ENCODE results near the gene SCNM1. TPM values are rescaled to one million over a fixed set of nuclear protein-coding genes. Genes with fewer than 3 reads are reported as not detected.

The SCNM1 gene
- total RNA-seq (2011; cell fraction: chromatin; rRNA removed; ENCODE audit: low replicate concordance): 28.6 and 48.7 TPM in 2 replicates
- total RNA-seq (2011; cell fraction: nucleolus; rRNA removed): 26.1 and 32.2 TPM in 2 replicates
- total RNA-seq (2011; cell fraction: nucleoplasm; rRNA removed): 30.7 and 32.9 TPM in 2 replicates
- 67.4 and 74.3 TPM in 2 replicates for total RNA-seq (2014; rRNA removed)
- total RNA-seq (2014; rRNA removed; fragmentation: Illumina TruSeq; extraction: Trizol): 54.1 and 63.0 TPM in 2 replicates
- total RNA-seq (2015; rRNA removed; fragmentation: Illumina TruSeq; extraction: Trizol): 61.7 and 62.3 TPM in 2 replicates
- 50.1 and 50.7 TPM in 2 replicates for total RNA-seq (2021)
- polyA plus RNA-seq (2011; rRNA removed): 17.2 and 22.5 TPM in 2 replicates
- 13.9 and 19.0 TPM in 2 replicates for polyA plus RNA-seq (2011; cell fraction: cytosol; rRNA removed)
- 40.6 and 40.9 TPM in 2 replicates for polyA plus RNA-seq (2011; cell fraction: nucleus; rRNA removed)
- polyA plus RNA-seq (2012): 58.0 and 65.9 TPM in 2 replicates
- polyA plus RNA-seq (2014; fragmentation: Illumina TruSeq; extraction: Trizol): 80.6 and 100 TPM in 2 replicates
- polyA plus RNA-seq (2014; fragmentation: Nextera tagmentation; extraction: Ambion mirVana): 100 to 1,000 TPM; 203 to 204 TPM
- polyA plus RNA-seq (2014; rRNA removed): 37.3 TPM in 2 replicates
- 12.9 and 13.0 TPM in 2 replicates for polyA minus RNA-seq (2011; rRNA and poly(A)+ RNA removed)
- polyA minus RNA-seq (2011; cell fraction: cytosol; rRNA and poly(A)+ RNA removed): 13.5 and 14.7 TPM in 2 replicates
- 8.1 and 17.2 TPM in 2 replicates for polyA minus RNA-seq (2011; cell fraction: nucleus; rRNA and poly(A)+ RNA removed)
- Bru-seq, nascent RNA: percentile 80 among the genes with signal in this experiment
- BruChase-seq, experiment 1, labeled RNA remaining after a 2-hour chase: percentile 76 among the genes with signal in this experiment
- BruChase-seq, experiment 2, labeled RNA remaining after a 6-hour chase: percentile 82 among the genes with signal in this experiment
- long read RNA-seq, experiment 1, transcript SCNM1-201 (7 exons, 869 nt): minor isoform, 5 of 73 reads
- long read RNA-seq, experiment 1, transcript SCNM1-202 (7 exons, 2,016 nt): major isoform, 35 of 73 reads
- long read RNA-seq, experiment 1, partial matches to known transcripts: 14 of 73 reads
- long read RNA-seq, experiment 1, other reads (novel, unspliced or antisense): 14 of 73 reads
- long read RNA-seq, experiment 2, transcript SCNM1-202 (7 exons, 2,016 nt): major isoform, 39 of 56 reads
- long read RNA-seq, experiment 2, partial matches to known transcripts: 2 of 56 reads
- long read RNA-seq, experiment 2, other reads (novel, unspliced or antisense): 9 of 56 reads
- long read RNA-seq, experiment 3, transcript SCNM1-201 (7 exons, 869 nt): minor isoform, 5 of 46 reads
- long read RNA-seq, experiment 3, transcript SCNM1-202 (7 exons, 2,016 nt): major isoform, 32 of 46 reads
- long read RNA-seq, experiment 3, partial matches to known transcripts: 1 of 46 reads
- long read RNA-seq, experiment 3, other reads (novel, unspliced or antisense): 8 of 46 reads

- Histone ChIP-seq H3K36me3 (ENCODE audit: control insufficient read depth, insufficient read depth, low read length) (peaks cover 34% of the 10 kb centered on the region; the same call in 2 of the 3 replicates), H3K27ac (ENCODE audit: extremely low read depth, low read depth, low read length) (peak within 1 kb of the TSS; percentile 74), H3K4me3 (peak within 1 kb of the TSS; percentile 64), H3K9me3 (replicated peaks; ENCODE audit: control insufficient read depth, insufficient read depth, low read depth, low read length) (no peaks in the 10 kb centered on the region), H3K9me1 (ENCODE audit: control insufficient read depth, insufficient read depth, low read length) (no peaks in the 10 kb centered on the region), H3K79me2 (ENCODE audit: control insufficient read depth, insufficient read depth, low read length) (peaks cover 31% of the 10 kb centered on the region), H4K20me1 (replicated peaks; ENCODE audit: control insufficient read depth, insufficient read depth, low read length) (no peaks in the 10 kb centered on the region), H3K9ac (ENCODE audit: insufficient read depth in 1 of 2, low read depth in 2 of 2, low read length in 2 of 2) (peak within 1 kb of the TSS; percentile 87 to 92), H3K4me2 (ENCODE audit: insufficient read depth, low read length) (peak within 1 kb of the TSS; percentile 96), H3K27me3 (ENCODE audit: control insufficient read depth in 2 of 2, insufficient read depth in 2 of 2, low read length in 2 of 2) (no peaks in the 10 kb centered on the region), H3K4me1 (replicated peaks in 1 of 2; ENCODE audit: control insufficient read depth in 2 of 2, insufficient read depth in 2 of 2, low read length in 2 of 2) (peaks cover 10 to 16% of the 10 kb centered on the region in 2 experiments; a peak in 4 of 5 replicates), H2AFZ (ENCODE audit: low read depth, low read length) (peak within 1 kb of the TSS; percentile 98)
- BruUV-seq (replicated peaks): TSS peak; percentile 91
- FAIRE-seq: peak; percentile 99
- intact Hi-C loops (cut with micrococcal nuclease): no loop called here
- in situ Hi-C loops (cut with MboI): no loop called here
- ChIA-PET CTCF (ENCODE audit: low intra/inter-chr PET ratio) (interaction anchor here (0.7 to 1.3 kb wide), 2 partner anchors 67 to 90 kb away, joined by 3 to 5 read pairs; no protein-coding TSS in a partner anchor), POLR2A (interaction anchor here (0.6 to 1.7 kb wide), 10 partner anchors 10 to 562 kb away, joined by 3 to 5 read pairs (median 4); partner anchors contain the start of genes MLLT11, TMOD4 and VPS72)
- DNase-seq (ENCODE audit: extremely low read depth in 1 of 4, low spot score in 3 of 4): peak; percentile 88 to 99 (median 92)
- peak; percentile 98 for ATAC-seq
- WGBS (ENCODE audit: insufficient coverage, low coverage, missing lambda C conversion rate): under 1% methylated on average over 38 of the region's 38 CpGs
- TF ChIP-seq MAX (CRISPR knock-in tag; IDR thresholded peaks at IDR 0.05) (peak; percentile 75), ETV6 (IDR thresholded peaks at IDR 0.05; ENCODE audit: borderline replicate concordance in 1 of 2, low read depth in 2 of 2, low read length in 1 of 2) (peak; percentile 80 to 84; a peak in 2 of 4 replicates), ETV6 (CRISPR knock-in tag; IDR thresholded peaks at IDR 0.05; ENCODE audit: borderline replicate concordance) (no peak), GABPB1 (CRISPR knock-in tag; IDR thresholded peaks at IDR 0.05) (peak; percentile 96), RBM39 (optimal IDR thresholded peaks at IDR 0.05; ENCODE audit: low read depth, low read length) (peak; percentile 83), ZNF778 (CRISPR knock-in tag; IDR thresholded peaks at IDR 0.05) (no peak), CBX8 (IDR thresholded peaks at IDR 0.05; ENCODE audit: borderline replicate concordance, extremely low read depth, low read depth, low read length, poor library complexity, severe bottlenecking) (no peak), NR4A1 (CRISPR knock-in tag; IDR thresholded peaks at IDR 0.05) (no peak), NR4A1 (tag; IDR thresholded peaks at IDR 0.05) (peak; percentile 58; the same call in 1 of the 2 replicates), SMAD1 (IDR thresholded peaks at IDR 0.05; ENCODE audit: low read depth, low read length, partially characterized antibody) (peak; percentile 61), TAF7 (tag; IDR thresholded peaks at IDR 0.05) (0 out of 2 replicates have a peak, but pooled peaks have one; percentile 11), POLR2B (IDR thresholded peaks at IDR 0.05; ENCODE audit: low read depth, partially characterized antibody) (peak; percentile 51), TCF3 (CRISPR knock-in tag; IDR thresholded peaks at IDR 0.05) (peak; percentile 23; the same call in 1 of the 2 replicates)
Measured at GRCh38 chr1:151165738-151166504, at the start of gene SCNM1, which contains the start of gene LYSMD1. TSS of gene SCNM1 (plus strand) at chr1:151166144. CDS start at chr1:151166153, 9 bp downstream. TSS of gene LYSMD1 (minus strand) at chr1:151165902. CDS start at chr1:151165258, 644 bp downstream.
